Breast epithelium (tissue), 3 donors: Measurements from ENCODE around the gene RELL2.

ENCODE experiments used
- CTCF ChIP-seq, 3 donors: fragments of 450-650 bp; IDR thresholded peaks; one replicate each; pipeline ENCODE4 v1.5.1; 2016 to 2017; ENCODE audit warnings: antibody characterized with exemption in 3 of 3, mild to moderate bottlenecking in 3 of 3, moderate library complexity in 3 of 3
- POLR2A ChIP-seq: fragments of 450-650 bp; IDR thresholded peaks from one replicate; pipeline ENCODE4 v1.6.1; 2016; ENCODE audit warnings: antibody characterized with exemption, mild to moderate bottlenecking, moderate library complexity

GRCh38 chr5:141646026-141646425, 9.2 kb downstream of the RELL2 start:
- TF ChIP-seq CTCF (IDR thresholded peaks at IDR 0.05) (no peak), POLR2A (no peak)
